ENCODE data around the gene HAL.

DNA sequence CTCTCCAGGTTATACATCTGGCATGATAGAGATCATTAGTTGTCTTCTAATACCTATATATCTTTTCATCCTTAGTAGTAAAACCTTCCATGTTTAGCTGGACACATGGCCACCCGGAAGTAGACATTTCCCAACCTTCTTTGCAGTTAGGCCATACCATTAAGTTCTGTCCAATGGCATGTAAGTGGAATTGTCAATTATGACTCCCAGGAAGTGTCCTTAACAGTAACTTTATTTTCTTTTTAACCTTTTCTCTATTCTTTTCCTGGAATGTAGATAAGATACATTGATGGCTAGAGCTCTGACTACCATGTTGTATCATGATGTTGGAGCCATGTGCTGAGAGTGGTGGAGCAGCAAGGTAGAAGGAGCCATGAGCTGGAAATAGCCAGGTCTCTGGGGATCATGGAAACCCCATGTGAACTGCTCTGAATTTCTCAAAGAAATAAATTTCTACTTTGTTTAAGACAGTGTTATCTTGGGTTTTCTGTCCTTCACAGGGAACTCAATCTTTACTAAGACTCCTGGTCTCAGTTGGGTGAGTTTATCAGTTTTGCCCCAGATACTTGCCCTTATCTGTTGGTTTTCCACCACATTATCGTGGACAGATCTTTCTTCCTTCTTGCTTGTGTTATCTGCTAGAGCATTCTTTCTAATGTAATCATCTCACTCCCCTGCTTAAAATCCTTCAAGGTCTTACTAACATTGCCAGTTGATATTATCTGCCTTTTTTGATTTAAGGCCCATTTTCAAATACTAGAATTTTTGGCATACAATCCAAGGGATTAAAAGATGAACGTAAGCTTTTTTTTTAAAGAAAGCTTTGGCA is 44.4 kb upstream of the HAL start:
- no peak for TF ChIP-seq MYC (IDR thresholded peaks at IDR 0.05; ENCODE audit: low read depth, low read length)
- TF ChIP-seq, protein P1, sequence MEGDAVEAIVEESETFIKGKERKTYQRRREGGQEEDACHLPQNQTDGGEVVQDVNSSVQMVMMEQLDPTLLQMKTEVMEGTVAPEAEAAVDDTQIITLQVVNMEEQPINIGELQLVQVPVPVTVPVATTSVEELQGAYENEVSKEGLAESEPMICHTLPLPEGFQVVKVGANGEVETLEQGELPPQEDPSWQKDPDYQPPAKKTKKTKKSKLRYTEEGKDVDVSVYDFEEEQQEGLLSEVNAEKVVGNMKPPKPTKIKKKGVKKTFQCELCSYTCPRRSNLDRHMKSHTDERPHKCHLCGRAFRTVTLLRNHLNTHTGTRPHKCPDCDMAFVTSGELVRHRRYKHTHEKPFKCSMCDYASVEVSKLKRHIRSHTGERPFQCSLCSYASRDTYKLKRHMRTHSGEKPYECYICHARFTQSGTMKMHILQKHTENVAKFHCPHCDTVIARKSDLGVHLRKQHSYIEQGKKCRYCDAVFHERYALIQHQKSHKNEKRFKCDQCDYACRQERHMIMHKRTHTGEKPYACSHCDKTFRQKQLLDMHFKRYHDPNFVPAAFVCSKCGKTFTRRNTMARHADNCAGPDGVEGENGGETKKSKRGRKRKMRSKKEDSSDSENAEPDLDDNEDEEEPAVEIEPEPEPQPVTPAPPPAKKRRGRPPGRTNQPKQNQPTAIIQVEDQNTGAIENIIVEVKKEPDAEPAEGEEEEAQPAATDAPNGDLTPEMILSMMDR (IDR thresholded peaks at IDR 0.05; ENCODE audit: low read depth, low read length) = no peak
